H9 (cell line): Measurements from ENCODE around the gene SATB1. TPM values are rescaled to one million over a fixed set of nuclear protein-coding genes. Genes with fewer than 3 reads are reported as not detected.

Experiments
- DNase-seq: peaks from one replicate; pipeline ENCODE4 v3.0.0-alpha.2; 2017
- H2AFZ ChIP-seq: one replicate; pipeline ENCODE4 v1.6.1; 2013; ENCODE audit warnings: mild to moderate bottlenecking, low read length, control low read depth, moderate library complexity
- H2AK5ac ChIP-seq: 2 replicates; pipeline ENCODE4 v1.6.1; 2013; ENCODE audit warnings: low read length, control low read depth, mixed read lengths; ENCODE audit not compliant: insufficient read length
- H2BK120ac ChIP-seq: one replicate; pipeline ENCODE4 v1.6.1; 2013; ENCODE audit warnings: low read depth, mild to moderate bottlenecking, low read length, control low read depth, inconsistent platforms; ENCODE audit not compliant: poor library complexity, severe bottlenecking
- H2BK12ac ChIP-seq: 2 replicates; pipeline ENCODE4 v1.6.1; 2013; ENCODE audit warnings: low read length, control low read depth, mixed read lengths, low read depth; ENCODE audit not compliant: insufficient read length
- H2BK15ac ChIP-seq: 2 replicates; pipeline ENCODE4 v1.6.1; 2013; ENCODE audit warnings: low read depth, low read length, control low read depth
- H2BK20ac ChIP-seq: one replicate; pipeline ENCODE4 v1.6.1; 2013; ENCODE audit warnings: low read depth, mild to moderate bottlenecking, low read length, control low read depth, inconsistent platforms; ENCODE audit not compliant: poor library complexity, severe bottlenecking
- H2BK5ac ChIP-seq: 2 replicates; pipeline ENCODE4 v1.6.1; 2013; ENCODE audit warnings: low read length, control low read depth, mixed read lengths; ENCODE audit not compliant: insufficient read length
- H3K14ac ChIP-seq: 2 replicates; pipeline ENCODE4 v1.6.1; 2013; ENCODE audit warnings: low read length, control low read depth; ENCODE audit not compliant: insufficient read depth
- H3K18ac ChIP-seq: 2 replicates; pipeline ENCODE4 v1.6.1; 2013; ENCODE audit warnings: low read depth, mild to moderate bottlenecking, mixed read lengths, low read length, control low read depth; ENCODE audit not compliant: insufficient read length
- H3K23ac ChIP-seq: 2 replicates; pipeline ENCODE4 v1.6.1; 2013; ENCODE audit warnings: low read length, control low read depth, mixed read lengths, low read depth; ENCODE audit not compliant: insufficient read length
- H3K23me2 ChIP-seq: 2 replicates; pipeline ENCODE4 v1.6.1; 2013; ENCODE audit warnings: low read depth, mild to moderate bottlenecking, mixed read lengths, low read length, control low read depth; ENCODE audit not compliant: insufficient read length, poor library complexity, severe bottlenecking
- H3K27ac ChIP-seq: 2 replicates; pipeline ENCODE4 v1.5.1; 2013; ENCODE audit warnings: low read length, control low read depth, mixed read lengths, low read depth; ENCODE audit not compliant: insufficient read length
- H3K27me3 ChIP-seq: 2 replicates; pipeline ENCODE4 v1.6.1; 2013; ENCODE audit warnings: low read length, control low read depth, inconsistent platforms; ENCODE audit not compliant: insufficient read depth
- H3K4ac ChIP-seq: 2 replicates; pipeline ENCODE4 v1.6.1; 2013; ENCODE audit warnings: low read depth, mild to moderate bottlenecking, control low read depth, inconsistent platforms, low read length, moderate library complexity
- H3K4me1 ChIP-seq: 2 replicates; pipeline ENCODE4 v1.6.1; 2013; ENCODE audit warnings: low read length, control low read depth, inconsistent platforms; ENCODE audit not compliant: insufficient read depth
- H3K4me2 ChIP-seq: 2 replicates; pipeline ENCODE4 v1.6.1; 2013; ENCODE audit warnings: low read length, control low read depth, mixed read lengths; ENCODE audit not compliant: insufficient read length, insufficient read depth
- H3K56ac ChIP-seq: 2 replicates; pipeline ENCODE4 v1.6.1; 2013; ENCODE audit warnings: low read depth, mild to moderate bottlenecking, mixed read lengths, low read length, control low read depth; ENCODE audit not compliant: insufficient read length
- H3K79me1 ChIP-seq: 2 replicates; pipeline ENCODE4 v1.6.1; 2013; ENCODE audit warnings: low read depth, mild to moderate bottlenecking, moderate library complexity, low read length, control low read depth, inconsistent platforms; ENCODE audit not compliant: insufficient read depth, poor library complexity, severe bottlenecking
- H3K79me2 ChIP-seq: 2 replicates; pipeline ENCODE4 v1.6.1; 2013; ENCODE audit warnings: low read length, control low read depth, inconsistent platforms; ENCODE audit not compliant: insufficient read depth
- H3K9ac ChIP-seq: 2 replicates; pipeline ENCODE4 v1.6.1; 2013; ENCODE audit warnings: low read length, control low read depth, mixed read lengths; ENCODE audit not compliant: insufficient read length; ENCODE audit errors: extremely low read depth
- H3K9me3 ChIP-seq: one replicate; pipeline ENCODE4 v1.6.1; 2013; ENCODE audit warnings: low read depth, low read length, inconsistent platforms; ENCODE audit not compliant: control insufficient read depth
- H3T11ph ChIP-seq: one replicate; pipeline ENCODE4 v1.6.1; 2013; ENCODE audit warnings: mild to moderate bottlenecking, low read length, control low read depth, inconsistent platforms
- H4K20me1 ChIP-seq: one replicate; pipeline ENCODE4 v1.6.1; 2013; ENCODE audit not compliant: control insufficient read depth, insufficient read length, insufficient read depth
- H4K5ac ChIP-seq: 2 replicates; pipeline ENCODE4 v1.6.1; 2013; ENCODE audit warnings: low read depth, mild to moderate bottlenecking, mixed read lengths, low read length, control low read depth; ENCODE audit not compliant: insufficient read length
- H4K8ac ChIP-seq: replicated peaks from 2 replicates; pipeline ENCODE4 v1.6.1; 2013; ENCODE audit warnings: low read length, control low read depth, mixed read lengths, low read depth; ENCODE audit not compliant: insufficient read length
- H4K91ac ChIP-seq: 2 replicates; pipeline ENCODE4 v1.6.1; 2013; ENCODE audit warnings: low read depth, mild to moderate bottlenecking, moderate library complexity, mixed read lengths, low read length, control low read depth; ENCODE audit not compliant: insufficient read length
- H3K27ac Mint-ChIP-seq, 3 experiments: 2 replicates in 2 of 3; 3 replicates in 1 of 3; pipeline ENCODE4 v1.8.0; 2020 to 2021; ENCODE audit warnings: mixed read lengths in 3 of 3, mild to moderate bottlenecking in 1 of 3, moderate library complexity in 1 of 3
- H3K27me3 Mint-ChIP-seq: 2 replicates; pipeline ENCODE4 v1.8.0; 2021; ENCODE audit warnings: low read depth, mild to moderate bottlenecking, moderate library complexity, mixed read lengths
- H3K36me3 Mint-ChIP-seq, 3 experiments: 2 replicates in 2 of 3; 3 replicates in 1 of 3; pipeline ENCODE4 v1.8.0; 2020 to 2021; ENCODE audit warnings: low read depth in 3 of 3, mixed read lengths in 3 of 3; ENCODE audit not compliant: insufficient read depth in 1 of 3
- H3K4me1 Mint-ChIP-seq, 2 experiments: 2 replicates each; pipeline ENCODE4 v1.8.0; 2020; ENCODE audit warnings: mixed read lengths in 2 of 2
- H3K4me3 Mint-ChIP-seq, 2 experiments: 2 replicates in 1 of 2; 3 replicates in 1 of 2; pipeline ENCODE4 v1.8.0; 2020 to 2021; ENCODE audit warnings: mild to moderate bottlenecking in 2 of 2, mixed read lengths in 2 of 2, moderate library complexity in 1 of 2
- H3K9me3 Mint-ChIP-seq, 2 experiments: 2 replicates in 1 of 2; 3 replicates in 1 of 2; pipeline ENCODE4 v1.8.0; 2020; ENCODE audit warnings: mild to moderate bottlenecking in 2 of 2, mixed read lengths in 2 of 2, moderate library complexity in 1 of 2
- CTCF ChIP-seq: fragments of 200-600 bp; sonication (generic); conservative IDR thresholded peaks from 3 replicates; pipeline ENCODE4 v1.8.0; 2021; ENCODE audit warnings: antibody characterized with exemption, mild to moderate bottlenecking
- WGBS: extraction: QIAGEN DNeasy Blood & Tissue Kit; methylation state at CpG from one replicate; pipeline ENCODE4 v1.1.7; 2013; ENCODE audit warnings: missing lambda C conversion rate, low lambda C conversion rate, mixed read lengths; ENCODE audit not compliant: insufficient read length; ENCODE audit errors: extremely low coverage; 5-methylcytosine and 5-hydroxymethylcytosine counted together
- total RNA-seq: library from RNA; stranded (reverse); gene quantifications from 2 replicates; pipeline ENCODE4 v1.2.1, GENCODE V29; 2021

The SATB1 gene
- total RNA-seq, 1 experiment from 2014 or later: 30.7 TPM

GRCh38 chr3:18440066-18440722, 15.1 kb upstream of the SATB1 start:
- Histone ChIP-seq H3K4me2 (no peak overlapping the region), H4K91ac (no peak overlapping the region), H3K56ac (no peak overlapping the region), H2BK120ac (no peak overlapping the region), H2BK15ac (no peak overlapping the region), H3T11ph (no peak overlapping the region), H3K79me1 (no peaks in the 10 kb centered on the region), H4K20me1 (no peaks in the 10 kb centered on the region), H2AFZ (no peak overlapping the region), H3K9ac (no peak overlapping the region), H3K4me1 (peaks cover 2% of the 10 kb centered on the region; the same call in 1 of the 2 replicates), H3K9me3 (no peaks in the 10 kb centered on the region), H3K79me2 (no peaks in the 10 kb centered on the region), H3K14ac (no peak overlapping the region), H4K8ac (no peak overlapping the region), H2AK5ac (no peak overlapping the region), H3K4ac (no peak overlapping the region), H2BK5ac (no peak overlapping the region), H3K27ac (no peak overlapping the region), H4K5ac (no peak overlapping the region), H3K18ac (no peak overlapping the region), H3K27me3 (peaks cover 7% of the 10 kb centered on the region; the same call in 1 of the 2 replicates), H2BK20ac (no peak overlapping the region), H3K23ac (no peak overlapping the region), H2BK12ac (no peak overlapping the region), H3K23me2 (peaks cover 11% of the 10 kb centered on the region)
- H3K4me1 Mint-ChIP-seq: peaks cover 22 to 28% of the 10 kb centered on the region in 2 experiments
- no peaks in the 10 kb centered on the region for H3K36me3 Mint-ChIP-seq
- WGBS: no CpG with 5 or more reads among the region's 7 CpGs
- no peak overlapping the region for H3K4me3 Mint-ChIP-seq
- peaks cover 25% of the 10 kb centered on the region for H3K27me3 Mint-ChIP-seq
- DNase-seq: no peak
- no peak for TF ChIP-seq CTCF
- H3K27ac Mint-ChIP-seq: no peak overlapping the region
- H3K9me3 Mint-ChIP-seq: no peaks in the 10 kb centered on the region; a peak in 1 of 5 replicates
